Erythroblast (primary cell): ENCODE results near the gene CDK6.

Source experiments
- GATA1 ChIP-seq: IDR thresholded peaks from 2 replicates; pipeline ENCODE4 v1.6.1; 2011; ENCODE audit warnings: low read depth, mild to moderate bottlenecking, control low read depth, low read length, moderate library complexity
- POLR2A ChIP-seq: IDR thresholded peaks from 2 replicates; pipeline ENCODE4 v1.6.1; 2011; ENCODE audit warnings: mild to moderate bottlenecking, low read length

GRCh38 chr7:92875719-92876118 is 39.3 kb upstream of the CDK6 start:
- TF ChIP-seq POLR2A = no peak
- no peak for TF ChIP-seq GATA1
